Colonic mucosa (tissue), 4 donors: ENCODE measurements around the gene CDH26. TPM values are rescaled to one million over a fixed set of nuclear protein-coding genes. Genes with fewer than 3 reads are reported as not detected.

ENCODE experiments used
- DNase-seq: peaks from one replicate; pipeline ENCODE4 v3.0.0-alpha.2; 2020
- H3K27ac ChIP-seq: fragments of 200-600 bp; one replicate; pipeline ENCODE4 v1.8.0; 2021
- H3K27me3 ChIP-seq: fragments of 200-600 bp; one replicate; pipeline ENCODE4 v1.8.0; 2021
- H3K36me3 ChIP-seq: fragments of 200-600 bp; one replicate; pipeline ENCODE4 v1.8.0; 2021
- H3K4me1 ChIP-seq: fragments of 200-600 bp; one replicate; pipeline ENCODE4 v1.8.0; 2021; ENCODE audit warnings: mild to moderate bottlenecking
- H3K4me3 ChIP-seq: fragments of 200-600 bp; one replicate; pipeline ENCODE4 v1.8.0; 2021
- H3K9ac ChIP-seq, 2 donors: one replicate each; pipeline ENCODE4 v1.7.0; 2013; ENCODE audit warnings: control low read depth in 2 of 2, low read depth in 2 of 2, low read length in 2 of 2
- H3K9me3 ChIP-seq: fragments of 200-600 bp; one replicate; pipeline ENCODE4 v1.8.0; 2021
- CTCF ChIP-seq: fragments of 200-600 bp; IDR thresholded peaks from one replicate; pipeline ENCODE4 v1.8.0; 2022; ENCODE audit warnings: antibody characterized with exemption, mild to moderate bottlenecking
- intact Hi-C: fragments of 100-400 bp; cut with DNase I; formaldehyde crosslinking; loops from one replicate; pipeline ENCODE4 v1.14.1; 2022
- total RNA-seq, 2 donors: library from RNA; stranded (reverse); fragmentation: NEBNext Ultra II Directional in 1 of 2; extraction: Animal tissue kit (Norgen Biotek cat#: 25700) in 1 of 2; gene quantifications; one replicate each; pipeline ENCODE4 v1.2.1, GENCODE V29; 2021
- donor health status: healthy.
- donor health status: DM: no; HTN: no; CAD: no.
- donor health status: DM: no; HTN: no; CAD: no.

CDH26 gene
- total RNA-seq: under 1 TPM; 0.27 to 0.45 TPM

- DNase-seq: no peak
- intact Hi-C loops: no loop called here
- no peak within 1 kb of the TSS for H3K9ac ChIP-seq
- H3K36me3 ChIP-seq: no peaks in the 10 kb centered on the region
- no peaks in the 10 kb centered on the region for H3K27me3 ChIP-seq
- H3K4me3 ChIP-seq: no peak within 1 kb of the TSS
- H3K27ac ChIP-seq: no peak within 1 kb of the TSS
- H3K4me1 ChIP-seq: peaks cover 3% of the 10 kb centered on the region
- no peak for TF ChIP-seq CTCF
- H3K9me3 ChIP-seq: no peaks in the 10 kb centered on the region
Measured at GRCh38 chr20:59958123-59958522, at the start of gene CDH26. TSS of gene CDH26 (plus strand) at chr20:59958423. CDS start at chr20:59958727, 304 bp downstream.

GRCh38 chr20:59908855-59909254 is 49.4 kb upstream of the CDH26 start:
- no peaks in the 10 kb centered on the region for H3K27me3 ChIP-seq
- no peak overlapping the region for H3K27ac ChIP-seq
- no peak for TF ChIP-seq CTCF
- no peaks in the 10 kb centered on the region for H3K36me3 ChIP-seq
- H3K4me1 ChIP-seq: no peaks in the 10 kb centered on the region
- intact Hi-C loops: no loop called here
- no peak overlapping the region for H3K9ac ChIP-seq
- DNase-seq: no peak
- no peaks in the 10 kb centered on the region for H3K9me3 ChIP-seq
- no peak overlapping the region for H3K4me3 ChIP-seq

- Histone ChIP-seq H3K36me3 (no peaks in the 10 kb centered on the region), H3K4me3 (no peak overlapping the region), H3K9ac (no peak overlapping the region), H3K27me3 (no peaks in the 10 kb centered on the region), H3K27ac (no peak overlapping the region), H3K9me3 (no peaks in the 10 kb centered on the region), H3K4me1 (no peaks in the 10 kb centered on the region)
- TF ChIP-seq CTCF: no peak
- no peak for DNase-seq
- intact Hi-C loops: no loop called here
Measured at GRCh38 chr20:59911041-59911440, 47.2 kb upstream of the CDH26 start.

GRCh38 chr20:59912609-59913008 is 45.6 kb upstream of the CDH26 start:
- Histone ChIP-seq H3K27ac (no peak overlapping the region), H3K9me3 (no peaks in the 10 kb centered on the region), H3K4me1 (no peaks in the 10 kb centered on the region), H3K27me3 (no peaks in the 10 kb centered on the region), H3K9ac (no peak overlapping the region), H3K36me3 (no peaks in the 10 kb centered on the region), H3K4me3 (no peak overlapping the region)
- no peak for TF ChIP-seq CTCF
- intact Hi-C loops: no loop called here
- DNase-seq: no peak

- no peaks in the 10 kb centered on the region for H3K9me3 ChIP-seq
- H3K36me3 ChIP-seq: no peaks in the 10 kb centered on the region
- no peaks in the 10 kb centered on the region for H3K27me3 ChIP-seq
- H3K27ac ChIP-seq: no peak overlapping the region
- H3K4me3 ChIP-seq: no peak overlapping the region
- no peak for DNase-seq
- no peak overlapping the region for H3K9ac ChIP-seq
- no peak for TF ChIP-seq CTCF
- H3K4me1 ChIP-seq: no peaks in the 10 kb centered on the region
- intact Hi-C loops: no loop called here
Measured at GRCh38 chr20:59920944-59921343, 37.3 kb upstream of the CDH26 start.

- intact Hi-C loops: no loop called here
- H3K27ac ChIP-seq: no peak overlapping the region
- TF ChIP-seq CTCF: no peak
- H3K9me3 ChIP-seq: no peaks in the 10 kb centered on the region
- H3K9ac ChIP-seq: no peak overlapping the region
- no peaks in the 10 kb centered on the region for H3K4me1 ChIP-seq
- H3K36me3 ChIP-seq: no peaks in the 10 kb centered on the region
- DNase-seq: no peak
- no peaks in the 10 kb centered on the region for H3K27me3 ChIP-seq
- no peak overlapping the region for H3K4me3 ChIP-seq
Measured at GRCh38 chr20:59923514-59923913, 34.7 kb upstream of the CDH26 start.
